ENCODE measurements around the gene ENDOV. TPM values are rescaled to one million over a fixed set of nuclear protein-coding genes. Genes with fewer than 3 reads are reported as not detected.

Gene ENDOV
- total RNA-seq, 4 donors from 2014 or later: 9.1 to 14.7 (median 13.0) TPM

DNA sequence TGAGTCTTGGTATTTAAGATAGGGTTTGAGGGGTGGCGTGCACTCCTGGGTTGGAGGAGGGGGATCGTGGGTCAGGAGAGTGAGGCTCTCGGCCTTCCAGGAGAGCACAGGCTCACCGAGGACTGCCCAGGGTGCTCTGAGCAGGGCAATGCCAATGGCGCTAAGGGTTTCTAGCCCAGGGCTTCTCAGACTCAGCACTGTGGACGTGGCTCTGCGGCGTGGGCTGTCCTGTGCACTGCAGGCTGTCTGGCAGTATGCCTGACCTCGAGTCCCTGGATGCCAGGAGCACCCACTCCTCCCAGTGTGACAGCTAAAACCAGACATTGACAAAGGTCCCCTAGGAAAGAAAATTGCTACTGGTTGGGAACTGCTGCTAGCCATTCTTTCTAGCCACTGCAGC, 37.2 kb upstream of the ENDOV start:
- Histone ChIP-seq H3K4me3 (no peak overlapping the region), H3K9me3 (no peaks in the 10 kb centered on the region), H3K36me3 (peaks cover 81 to 100% (median 99%) of the 10 kb centered on the region in 4 donors), H3K4me1 (no peaks in the 10 kb centered on the region), H3K27me3 (no peaks in the 10 kb centered on the region), H3K27ac (replicated peaks in 1 of 4) (no peak overlapping the region)
- TF ChIP-seq POLR2AphosphoS5 (IDR thresholded peaks at IDR 0.05) (no peak), POLR2A (IDR thresholded peaks at IDR 0.05; ENCODE audit: low read depth) (no peak), EP300 (IDR thresholded peaks at IDR 0.05) (no peak)
- TF ChIP-seq, protein P1, sequence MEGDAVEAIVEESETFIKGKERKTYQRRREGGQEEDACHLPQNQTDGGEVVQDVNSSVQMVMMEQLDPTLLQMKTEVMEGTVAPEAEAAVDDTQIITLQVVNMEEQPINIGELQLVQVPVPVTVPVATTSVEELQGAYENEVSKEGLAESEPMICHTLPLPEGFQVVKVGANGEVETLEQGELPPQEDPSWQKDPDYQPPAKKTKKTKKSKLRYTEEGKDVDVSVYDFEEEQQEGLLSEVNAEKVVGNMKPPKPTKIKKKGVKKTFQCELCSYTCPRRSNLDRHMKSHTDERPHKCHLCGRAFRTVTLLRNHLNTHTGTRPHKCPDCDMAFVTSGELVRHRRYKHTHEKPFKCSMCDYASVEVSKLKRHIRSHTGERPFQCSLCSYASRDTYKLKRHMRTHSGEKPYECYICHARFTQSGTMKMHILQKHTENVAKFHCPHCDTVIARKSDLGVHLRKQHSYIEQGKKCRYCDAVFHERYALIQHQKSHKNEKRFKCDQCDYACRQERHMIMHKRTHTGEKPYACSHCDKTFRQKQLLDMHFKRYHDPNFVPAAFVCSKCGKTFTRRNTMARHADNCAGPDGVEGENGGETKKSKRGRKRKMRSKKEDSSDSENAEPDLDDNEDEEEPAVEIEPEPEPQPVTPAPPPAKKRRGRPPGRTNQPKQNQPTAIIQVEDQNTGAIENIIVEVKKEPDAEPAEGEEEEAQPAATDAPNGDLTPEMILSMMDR (IDR thresholded peaks at IDR 0.05): no peak
- intact Hi-C loops (cut with DNase I): no loop called here
- WGBS: 90% methylated on average over 9 of the region's 9 CpGs
- DNase-seq (ENCODE audit: extremely low spot score): no peak

DNA sequence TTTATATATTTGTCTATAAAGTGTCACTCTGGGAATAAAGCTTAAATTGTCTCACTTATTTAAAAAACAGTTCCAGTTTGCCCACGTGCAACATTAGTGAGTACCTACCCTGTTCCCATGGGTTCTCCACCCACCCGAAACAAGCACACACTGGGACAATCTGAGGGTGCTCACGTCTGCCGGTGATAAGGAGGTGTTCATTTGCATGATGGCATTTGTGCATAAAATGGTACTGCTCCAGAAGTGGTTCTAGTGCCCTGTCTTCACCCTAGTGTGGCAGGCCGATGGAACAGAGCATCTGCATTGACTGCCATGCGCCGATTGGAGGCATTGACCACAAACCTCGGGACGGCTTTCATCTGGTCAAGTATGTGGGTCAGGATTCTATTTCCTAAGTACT, 35.6 kb upstream of the ENDOV start:
- WGBS: 93% methylated on average over 9 of the region's 9 CpGs
- DNase-seq (ENCODE audit: extremely low spot score): no peak
- H3K27me3 ChIP-seq: no peaks in the 10 kb centered on the region
- no peak overlapping the region for H3K27ac ChIP-seq (replicated peaks in 1 of 4)
- no peaks in the 10 kb centered on the region for H3K4me1 ChIP-seq
- intact Hi-C loops (cut with DNase I): no loop called here
- TF ChIP-seq POLR2AphosphoS5 (IDR thresholded peaks at IDR 0.05): no peak
- no peak for TF ChIP-seq POLR2A (IDR thresholded peaks at IDR 0.05; ENCODE audit: low read depth)
- TF ChIP-seq, protein P1 (IDR thresholded peaks at IDR 0.05): no peak
- TF ChIP-seq EP300 (IDR thresholded peaks at IDR 0.05): no peak
- H3K9me3 ChIP-seq: no peaks in the 10 kb centered on the region
- H3K4me3 ChIP-seq: no peak overlapping the region
- H3K36me3 ChIP-seq: peaks cover 81 to 100% (median 99%) of the 10 kb centered on the region in 4 donors

DNA sequence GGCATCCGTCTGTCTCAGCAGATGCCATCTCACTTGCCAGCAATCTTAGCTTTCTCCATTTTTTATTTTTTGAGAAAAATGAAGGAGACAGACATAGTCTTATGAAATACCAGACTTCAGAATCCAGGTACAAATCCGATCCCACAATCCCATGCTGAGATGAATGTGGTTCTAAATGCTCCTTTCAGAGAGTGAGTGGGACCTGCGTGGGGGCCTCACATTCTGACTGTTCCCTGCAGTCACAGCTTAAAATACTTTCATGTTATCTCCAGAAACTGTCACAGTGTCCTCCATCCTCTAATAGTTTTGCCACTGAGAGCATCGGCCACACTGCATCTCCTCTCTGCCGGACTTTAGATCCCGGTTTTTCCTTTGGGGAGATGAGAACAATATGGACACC, 34.9 kb upstream of the ENDOV start:
- Histone ChIP-seq H3K4me3 (no peak overlapping the region), H3K4me1 (no peaks in the 10 kb centered on the region), H3K9me3 (no peaks in the 10 kb centered on the region), H3K27ac (replicated peaks in 1 of 4) (no peak overlapping the region), H3K36me3 (peaks cover 80 to 100% (median 99%) of the 10 kb centered on the region in 4 donors), H3K27me3 (no peaks in the 10 kb centered on the region)
- intact Hi-C loops (cut with DNase I): loop anchor here (10.0 kb wide), 1 partner anchor 95 kb away; no protein-coding TSS in a partner anchor
- no peak for DNase-seq (ENCODE audit: extremely low spot score)
- whole genome bisulfite sequencing: 91% methylated on average over 6 of the region's 6 CpGs
- no peak for TF ChIP-seq EP300 (IDR thresholded peaks at IDR 0.05)
- no peak for TF ChIP-seq POLR2A (IDR thresholded peaks at IDR 0.05; ENCODE audit: low read depth)
- TF ChIP-seq POLR2AphosphoS5 (IDR thresholded peaks at IDR 0.05): no peak
- TF ChIP-seq, protein P1 (IDR thresholded peaks at IDR 0.05): no peak

DNA sequence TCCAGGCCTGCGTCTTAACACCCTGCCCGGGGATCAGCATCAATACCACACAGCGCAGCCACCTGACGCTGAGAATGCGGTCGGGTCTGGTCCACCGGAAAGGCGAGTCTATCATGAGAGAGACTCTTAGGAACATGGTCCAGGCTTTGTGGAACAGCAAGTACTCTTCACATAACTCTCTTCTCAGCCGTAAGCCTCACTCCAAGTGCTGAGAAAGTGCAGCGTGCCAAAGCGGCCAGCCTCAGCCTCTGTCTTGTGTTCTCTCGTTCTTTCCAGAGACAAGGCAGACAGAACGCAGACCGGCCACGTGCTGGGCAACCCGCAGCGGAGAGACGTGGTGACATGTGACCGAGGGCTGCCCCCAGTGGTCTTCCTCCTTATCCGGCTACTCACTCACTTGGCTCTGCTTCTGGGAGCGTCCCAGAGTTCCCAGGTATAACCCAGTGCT, 34.4 kb upstream of the ENDOV start:
- H3K4me1 ChIP-seq: no peaks in the 10 kb centered on the region
- TF ChIP-seq, protein P1 (IDR thresholded peaks at IDR 0.05): no peak
- TF ChIP-seq POLR2AphosphoS5 (IDR thresholded peaks at IDR 0.05) (no peak), EP300 (IDR thresholded peaks at IDR 0.05) (no peak), POLR2A (IDR thresholded peaks at IDR 0.05; ENCODE audit: low read depth) (no peak)
- H3K27ac ChIP-seq (replicated peaks in 1 of 4): no peak overlapping the region
- DNase-seq (ENCODE audit: extremely low spot score): no peak
- intact Hi-C loops (cut with DNase I): loop anchor here (10.0 kb wide), 1 partner anchor 96 kb away; no protein-coding TSS in a partner anchor
- H3K9me3 ChIP-seq: no peaks in the 10 kb centered on the region
- H3K36me3 ChIP-seq: peaks cover 81 to 100% (median 99%) of the 10 kb centered on the region in 4 donors
- no peak overlapping the region for H3K4me3 ChIP-seq
- H3K27me3 ChIP-seq: no peaks in the 10 kb centered on the region
- WGBS: 86% methylated on average over 20 of the region's 21 CpGs

DNA sequence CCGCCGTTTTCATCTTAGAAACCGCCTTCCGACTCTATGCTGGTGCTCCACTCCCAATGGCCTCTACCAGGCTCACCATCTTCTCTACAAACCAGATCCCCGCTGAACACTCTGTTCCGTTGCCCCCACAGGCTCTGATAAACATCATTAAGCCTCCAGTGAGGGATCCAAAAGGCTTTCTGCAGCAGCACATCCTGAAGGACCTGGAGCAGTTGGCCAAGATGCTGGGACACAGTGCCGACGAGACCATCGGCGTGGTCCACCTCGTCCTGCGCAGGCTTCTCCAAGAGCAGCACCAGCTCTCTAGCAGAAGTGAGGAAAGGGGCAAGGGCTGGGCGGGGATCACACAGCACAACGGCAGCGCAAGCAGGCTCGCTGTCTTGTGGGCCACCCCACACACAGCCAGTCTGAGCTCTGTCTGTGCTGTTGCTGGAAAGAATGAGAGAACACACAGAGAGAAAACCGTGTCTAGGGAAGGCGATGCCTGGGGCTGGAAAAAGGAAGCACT, 33.5 kb upstream of the ENDOV start:
- Histone ChIP-seq H3K4me1 (no peaks in the 10 kb centered on the region), H3K9me3 (no peaks in the 10 kb centered on the region), H3K27ac (replicated peaks in 1 of 4) (no peak overlapping the region), H3K27me3 (no peaks in the 10 kb centered on the region), H3K36me3 (peaks cover 84 to 100% (median 99%) of the 10 kb centered on the region in 4 donors), H3K4me3 (no peak overlapping the region)
- intact Hi-C loops (cut with DNase I): loop anchor here (10.0 kb wide), 1 partner anchor 97 kb away; no protein-coding TSS in a partner anchor
- 97% methylated on average over 16 of the region's 18 CpGs for WGBS
- TF ChIP-seq, protein P1 (IDR thresholded peaks at IDR 0.05): no peak
- TF ChIP-seq EP300 (IDR thresholded peaks at IDR 0.05) (no peak), POLR2AphosphoS5 (IDR thresholded peaks at IDR 0.05) (no peak), POLR2A (IDR thresholded peaks at IDR 0.05; ENCODE audit: low read depth) (no peak)
- no peak for DNase-seq (ENCODE audit: extremely low spot score)
